ENCODE data around the gene SCFD1.
A peak's percentile ranks its signal among the peaks of the same experiment; 100 is the strongest.
"Not testable (repeated sequence)": the region's sequence is repeated elsewhere in the genome, so short reads cannot be mapped to it uniquely, and the experiment has no call there.

Gene SCFD1

GRCh38 chr14:30610787-30611343, 11.3 kb upstream of the SCFD1 start:
- no peak for DNase-seq (ENCODE audit: low read depth)

GRCh38 chr14:30614155-30614554, 8.0 kb upstream of the SCFD1 start:
- no peak for DNase-seq (ENCODE audit: low read depth)

GRCh38 chr14:30620178-30620577, 1.9 kb upstream of the SCFD1 start:
- no peak for DNase-seq (ENCODE audit: low read depth)

- no peak for DNase-seq (ENCODE audit: low read depth)
These were observed 672 bp upstream of the SCFD1 start for GRCh38 chr14:30621354-30621939.

- no peak for DNase-seq (ENCODE audit: low read depth)
These were observed 1.5 kb downstream of the SCFD1 start for GRCh38 chr14:30623412-30624131.

GRCh38 chr14:30624132-30624423, 2.0 kb downstream of the SCFD1 start:
- DNase-seq (ENCODE audit: low read depth): no peak

- DNase-seq (ENCODE audit: low read depth): no peak
These were observed 3.4 kb downstream of the SCFD1 start for GRCh38 chr14:30625533-30625932.

DNA sequence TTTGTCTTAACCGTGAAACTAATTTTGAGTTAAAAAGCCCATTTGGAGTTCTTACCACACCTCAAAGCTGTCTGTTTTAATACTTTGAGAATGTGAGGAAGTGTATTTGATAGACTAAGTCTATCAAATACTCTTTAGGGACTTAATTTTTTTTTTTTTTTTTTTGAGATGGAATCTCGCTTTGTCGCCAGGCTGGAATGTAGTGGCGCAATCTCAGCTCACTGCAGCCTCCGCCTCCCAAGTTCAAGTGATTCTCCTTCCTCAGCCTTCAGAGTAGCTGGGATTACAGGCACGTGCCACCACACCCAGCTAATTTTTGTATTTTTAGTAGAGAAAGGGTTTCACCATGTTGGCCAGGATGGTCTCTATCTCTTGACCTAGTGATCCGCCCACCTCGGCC, 7.3 kb downstream of the SCFD1 start:
- DNase-seq (ENCODE audit: low read depth): not testable (repeated sequence)

GRCh38 chr14:30630248-30630647, 8.1 kb downstream of the SCFD1 start:
- DNase-seq (ENCODE audit: low read depth): no peak

- DNase-seq (ENCODE audit: low read depth): no peak
These were observed 10.6 kb downstream of the SCFD1 start for GRCh38 chr14:30632730-30633129.

DNA sequence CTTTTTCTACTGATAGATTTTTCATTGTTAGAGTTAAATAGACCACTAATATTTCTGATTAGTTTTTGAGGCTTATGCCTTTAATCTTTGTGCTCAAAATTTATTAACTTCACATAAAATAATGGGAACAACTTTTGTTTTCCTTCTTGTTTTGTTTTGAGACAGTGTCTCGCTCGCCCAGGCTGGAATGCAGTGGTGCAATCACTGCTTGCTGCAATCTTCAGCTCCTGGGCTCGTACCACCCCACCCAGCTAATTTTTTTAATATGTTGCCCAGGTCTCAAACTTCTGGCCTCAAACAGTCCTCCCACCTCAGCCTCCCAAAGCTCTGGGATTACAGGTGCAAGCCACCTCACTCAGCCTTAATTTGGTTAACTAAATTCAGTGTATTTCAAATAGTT, 16.8 kb downstream of the SCFD1 start:
- no peak for DNase-seq (ENCODE audit: low read depth)

GRCh38 chr14:30641207-30641606, 19.1 kb downstream of the SCFD1 start:
- no peak for DNase-seq (ENCODE audit: low read depth)

- DNase-seq (ENCODE audit: low read depth): not testable (repeated sequence)
These were observed 22.3 kb downstream of the SCFD1 start for GRCh38 chr14:30644462-30644861.

- no peak for DNase-seq (ENCODE audit: low read depth)
These were observed 23.5 kb downstream of the SCFD1 start for GRCh38 chr14:30645600-30645999.

DNA sequence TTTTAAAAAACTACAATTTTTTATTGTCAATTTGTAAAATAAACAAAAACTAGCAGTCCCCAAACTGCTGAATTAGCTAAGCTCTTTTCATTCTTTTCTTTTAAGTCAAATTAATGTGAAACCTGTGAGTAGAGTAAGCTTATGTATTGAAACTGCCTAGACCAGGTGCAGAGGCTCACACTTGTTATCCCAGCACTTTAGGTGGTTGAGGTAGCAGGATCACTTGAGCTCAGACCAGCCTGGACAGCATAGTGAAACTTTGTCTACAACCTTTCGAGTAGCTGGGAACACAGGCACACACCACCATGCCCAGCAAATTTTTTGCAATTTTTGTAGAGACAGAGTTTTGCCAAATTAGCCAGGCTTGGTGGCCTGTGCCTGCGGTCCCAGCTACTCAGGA, 26.4 kb downstream of the SCFD1 start:
- DNase-seq (ENCODE audit: low read depth): no peak

GRCh38 chr14:30651937-30652336, 29.8 kb downstream of the SCFD1 start:
- DNase-seq (ENCODE audit: low read depth): no peak

GRCh38 chr14:30655124-30655523, 33.0 kb downstream of the SCFD1 start:
- no peak for DNase-seq (ENCODE audit: low read depth)

- DNase-seq (ENCODE audit: low read depth): no peak
These were observed 33.5 kb downstream of the SCFD1 start for GRCh38 chr14:30655658-30656057.

DNA sequence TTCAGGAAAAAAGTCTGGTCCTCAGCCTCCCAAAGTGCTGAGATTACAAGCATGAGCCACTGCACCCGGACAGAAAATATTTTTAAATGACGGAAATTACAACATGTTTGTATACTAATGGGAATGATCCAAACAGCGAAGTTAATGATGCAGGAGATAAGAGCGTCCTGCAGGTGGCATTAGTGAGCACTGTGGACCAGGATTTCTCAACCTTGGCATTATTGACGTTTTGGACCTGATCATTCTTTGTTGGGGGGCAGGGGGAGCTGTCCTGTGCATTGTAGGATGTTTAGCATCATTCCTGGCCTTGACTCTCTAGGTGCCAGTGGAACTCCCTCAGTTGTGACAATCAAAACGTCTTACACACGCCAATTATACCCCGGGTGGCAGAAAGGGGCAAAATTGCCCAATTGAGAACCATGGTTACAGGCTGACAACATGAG, 34.1 kb downstream of the SCFD1 start:
- peak; percentile 8 for DNase-seq (ENCODE audit: low read depth)

GRCh38 chr14:30657050-30657449, 34.9 kb downstream of the SCFD1 start:
- DNase-seq (ENCODE audit: low read depth): no peak

DNA sequence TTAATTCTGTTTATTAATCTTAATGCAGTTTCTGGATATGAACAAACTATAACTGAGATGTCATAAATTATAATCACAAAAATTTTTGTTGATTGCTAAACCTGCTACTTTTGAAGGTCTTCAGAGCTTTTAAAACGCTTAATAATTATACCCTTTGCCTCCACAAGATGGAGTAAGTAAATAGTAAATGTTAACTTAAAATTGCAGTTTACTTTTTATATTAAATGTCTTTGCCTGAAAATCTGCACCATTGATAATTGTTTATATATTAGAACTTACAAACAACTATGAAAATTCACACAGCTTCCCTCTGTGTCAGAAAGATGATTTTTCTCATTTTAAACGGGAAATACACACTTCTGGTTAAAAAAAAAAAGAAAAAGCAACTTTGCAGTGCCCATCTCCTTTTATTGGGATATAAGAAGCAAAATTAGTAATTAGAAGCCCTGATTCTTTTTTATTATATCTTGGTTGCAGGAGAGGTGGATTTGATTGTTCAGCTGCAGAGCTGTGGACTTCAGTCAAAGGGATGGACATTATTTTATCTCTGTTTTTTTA, 35.6 kb downstream of the SCFD1 start:
- no peak for DNase-seq (ENCODE audit: low read depth)

DNA sequence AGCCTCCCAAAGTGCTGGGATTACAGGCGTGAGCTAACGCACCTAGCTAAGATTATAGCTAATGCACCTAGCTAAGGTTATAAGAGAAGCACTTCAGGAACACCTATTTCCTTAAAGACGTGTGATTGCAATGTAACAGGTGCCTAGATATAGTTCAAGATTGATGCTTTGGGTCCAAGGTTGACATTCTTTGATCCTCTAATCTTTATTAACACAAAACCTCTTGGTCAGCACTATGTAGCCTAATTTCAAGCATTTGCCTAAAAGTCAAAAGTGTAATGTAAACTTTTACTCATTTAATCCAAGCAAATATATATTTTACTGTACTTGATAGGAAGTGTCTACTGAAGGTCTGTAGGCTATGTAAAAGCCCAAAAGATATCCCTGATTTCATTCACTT, 36.5 kb downstream of the SCFD1 start:
- no peak for DNase-seq (ENCODE audit: low read depth)

DNA sequence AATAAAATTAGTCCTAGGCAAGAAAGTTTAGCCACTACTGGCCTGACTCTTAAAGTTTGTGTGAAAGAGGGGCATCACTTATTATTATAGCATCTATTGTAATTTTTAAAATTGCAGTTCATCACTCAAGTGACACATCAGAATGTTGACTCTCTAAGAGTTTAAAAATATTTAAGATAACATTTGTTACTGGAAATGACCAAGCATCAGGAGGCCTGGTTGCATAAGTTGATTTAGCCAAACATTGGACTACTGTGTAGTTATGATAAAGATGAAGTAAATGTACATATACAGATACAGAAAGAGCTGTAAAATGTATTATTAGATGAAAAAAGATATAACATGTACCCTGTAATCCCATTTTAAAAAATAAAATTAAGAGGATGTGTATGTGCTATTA, 47.5 kb downstream of the SCFD1 start:
- DNase-seq (ENCODE audit: low read depth): no peak

- no peak for DNase-seq (ENCODE audit: low read depth)
These were observed 51.0 kb downstream of the SCFD1 start for GRCh38 chr14:30673071-30673470.
